ENCODE data around the gene FAH. TPM values are rescaled to one million over a fixed set of nuclear protein-coding genes. Genes with fewer than 3 reads are reported as not detected.
A peak's percentile ranks its signal among the peaks of the same experiment; 100 is the strongest.

The FAH gene
- total RNA-seq, 2 donors from 2014 or later, result 16.0 to 39.8 TPM

DNA sequence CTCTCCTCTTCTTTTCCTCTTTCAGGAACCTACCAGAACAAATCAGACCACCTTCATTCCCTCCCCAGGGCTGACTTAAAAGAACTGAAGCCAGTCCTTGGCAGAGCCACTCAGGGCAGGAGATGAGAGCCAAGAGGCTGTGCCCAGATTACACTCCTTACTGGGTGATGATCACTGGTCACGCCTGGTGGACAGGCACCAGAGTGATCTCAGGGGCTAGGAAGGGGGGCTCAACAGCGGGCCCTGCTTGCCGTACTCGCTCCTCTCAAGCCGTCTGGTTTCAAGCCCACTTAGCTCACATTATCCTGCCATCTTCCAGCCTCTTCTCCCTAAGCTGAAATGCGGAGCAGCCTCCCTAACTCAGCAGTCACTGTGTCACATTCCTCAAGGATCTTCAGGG, 1.7 kb upstream of the FAH start:
- H3K27ac ChIP-seq, result no peak overlapping the region
- intact Hi-C loops (cut with DNase I), result loop anchor here (10.0 kb wide), 1 partner anchor 86 kb away; no protein-coding TSS in a partner anchor

GRCh38 chr15:80151576-80151975, 1.2 kb upstream of the FAH start:
- no peaks in the 10 kb centered on the region for H3K36me3 ChIP-seq
- no peak overlapping the region for H3K9ac ChIP-seq (ENCODE audit: low read depth in 2 of 2, low read length in 2 of 2)
- no peaks in the 10 kb centered on the region for H3K27me3 ChIP-seq
- H3K27ac ChIP-seq, result no peak overlapping the region
- DNase-seq, result no peak
- intact Hi-C loops (cut with DNase I), result loop anchor here (10.0 kb wide), 1 partner anchor 87 kb away; no protein-coding TSS in a partner anchor
- no peak for TF ChIP-seq CTCF (IDR thresholded peaks at IDR 0.05)
- H3K4me1 ChIP-seq, result no peaks in the 10 kb centered on the region
- no peak overlapping the region for H3K4me3 ChIP-seq
- H3K9me3 ChIP-seq, result no peaks in the 10 kb centered on the region

More for the DNA sequence above, 1.7 kb upstream of the FAH start:
- no peaks in the 10 kb centered on the region for H3K27me3 ChIP-seq
- H3K4me3 ChIP-seq, result no peak overlapping the region
- H3K4me1 ChIP-seq, result no peaks in the 10 kb centered on the region
- H3K36me3 ChIP-seq, result no peaks in the 10 kb centered on the region
- H3K9me3 ChIP-seq, result no peaks in the 10 kb centered on the region
- TF ChIP-seq CTCF (IDR thresholded peaks at IDR 0.05), result no peak
- H3K9ac ChIP-seq (ENCODE audit: low read depth in 2 of 2, low read length in 2 of 2), result no peak overlapping the region
- no peak for DNase-seq

GRCh38 chr15:80152180-80152895, 461 bp upstream of the FAH start:
- peak; percentile 98 for DNase-seq
- peak overlapping the region; percentile 59 for H3K4me3 ChIP-seq
- no peaks in the 10 kb centered on the region for H3K4me1 ChIP-seq
- H3K36me3 ChIP-seq, result no peaks in the 10 kb centered on the region
- no peaks in the 10 kb centered on the region for H3K27me3 ChIP-seq
- H3K9ac ChIP-seq (ENCODE audit: low read depth in 2 of 2, low read length in 2 of 2), result peak overlapping the region; percentile 52 to 67
- TF ChIP-seq CTCF (IDR thresholded peaks at IDR 0.05), result no peak
- no peaks in the 10 kb centered on the region for H3K9me3 ChIP-seq
- intact Hi-C loops (cut with DNase I), result loop anchor here (10.0 kb wide), 1 partner anchor 88 kb away; no protein-coding TSS in a partner anchor
- peak overlapping the region; percentile 60 for H3K27ac ChIP-seq

DNA sequence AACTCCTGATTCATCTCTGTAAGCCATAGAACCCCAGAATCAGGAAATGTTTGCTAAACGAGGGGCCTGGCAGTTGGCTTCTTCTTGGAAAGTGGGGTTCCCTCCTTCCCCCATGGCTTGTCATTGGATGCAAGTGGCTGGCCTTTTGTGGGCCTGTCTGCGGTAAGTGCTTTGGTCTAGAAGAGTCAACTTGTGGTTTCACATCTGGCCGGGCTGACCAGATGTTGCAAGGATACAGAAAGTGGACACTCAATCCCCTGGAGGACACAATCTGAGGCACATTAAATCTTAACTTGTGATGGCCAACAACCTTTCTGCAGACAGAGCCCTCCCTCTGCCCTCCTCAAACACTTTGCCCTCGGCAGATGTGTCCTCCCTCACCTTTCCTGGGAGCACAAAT, 1.1 kb downstream of the FAH start:
- TF ChIP-seq CTCF (IDR thresholded peaks at IDR 0.05), result no peak
- intact Hi-C loops (cut with DNase I), result loop anchor here (10.0 kb wide), 1 partner anchor 89 kb away; no protein-coding TSS in a partner anchor
- Histone ChIP-seq H3K9me3 (no peaks in the 10 kb centered on the region), H3K36me3 (no peaks in the 10 kb centered on the region), H3K27ac (no peak overlapping the region), H3K4me1 (no peaks in the 10 kb centered on the region), H3K4me3 (no peak overlapping the region), H3K27me3 (no peaks in the 10 kb centered on the region), H3K9ac (ENCODE audit: low read depth in 2 of 2, low read length in 2 of 2) (peak overlapping the region in 1 of 2 donors; percentile 63)
- no peak for DNase-seq

DNA sequence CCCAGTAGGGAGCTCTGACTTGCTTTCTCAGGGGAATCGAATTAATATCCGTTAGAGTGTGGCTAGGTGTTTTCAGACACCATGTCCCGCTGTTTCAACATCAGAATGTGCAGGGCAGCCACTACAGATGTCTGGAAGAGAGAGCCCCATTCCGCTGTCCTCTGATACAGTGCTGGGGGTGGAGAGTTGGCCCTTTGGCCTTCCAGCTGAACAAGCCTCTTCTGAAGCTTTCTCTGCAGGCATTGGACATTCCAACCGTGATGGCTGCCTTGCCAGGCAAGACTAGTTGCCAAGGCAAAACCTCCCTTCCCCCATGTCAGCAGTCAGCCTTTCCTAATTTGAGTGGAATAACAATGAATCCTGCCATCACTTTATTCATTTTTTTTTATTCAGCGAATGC, 1.5 kb downstream of the FAH start:
- intact Hi-C loops (cut with DNase I), result loop anchor here (10.0 kb wide), 1 partner anchor 90 kb away; no protein-coding TSS in a partner anchor
- H3K9me3 ChIP-seq, result no peaks in the 10 kb centered on the region
- no peak for TF ChIP-seq CTCF (IDR thresholded peaks at IDR 0.05)
- no peak overlapping the region for H3K4me3 ChIP-seq
- H3K4me1 ChIP-seq, result no peaks in the 10 kb centered on the region
- no peaks in the 10 kb centered on the region for H3K36me3 ChIP-seq
- H3K27me3 ChIP-seq, result no peaks in the 10 kb centered on the region
- no peak overlapping the region for H3K9ac ChIP-seq (ENCODE audit: low read depth in 2 of 2, low read length in 2 of 2)
- no peak for DNase-seq
- no peak overlapping the region for H3K27ac ChIP-seq

All from colonic mucosa (tissue), 4 donors.